Measurements from ENCODE around the gene FAXDC2. TPM values are rescaled to one million over a fixed set of nuclear protein-coding genes. Genes with fewer than 3 reads are reported as not detected.

The FAXDC2 gene
- total RNA-seq, 2 donors from 2014 or later, result 43.9 to 70.5 TPM

DNA sequence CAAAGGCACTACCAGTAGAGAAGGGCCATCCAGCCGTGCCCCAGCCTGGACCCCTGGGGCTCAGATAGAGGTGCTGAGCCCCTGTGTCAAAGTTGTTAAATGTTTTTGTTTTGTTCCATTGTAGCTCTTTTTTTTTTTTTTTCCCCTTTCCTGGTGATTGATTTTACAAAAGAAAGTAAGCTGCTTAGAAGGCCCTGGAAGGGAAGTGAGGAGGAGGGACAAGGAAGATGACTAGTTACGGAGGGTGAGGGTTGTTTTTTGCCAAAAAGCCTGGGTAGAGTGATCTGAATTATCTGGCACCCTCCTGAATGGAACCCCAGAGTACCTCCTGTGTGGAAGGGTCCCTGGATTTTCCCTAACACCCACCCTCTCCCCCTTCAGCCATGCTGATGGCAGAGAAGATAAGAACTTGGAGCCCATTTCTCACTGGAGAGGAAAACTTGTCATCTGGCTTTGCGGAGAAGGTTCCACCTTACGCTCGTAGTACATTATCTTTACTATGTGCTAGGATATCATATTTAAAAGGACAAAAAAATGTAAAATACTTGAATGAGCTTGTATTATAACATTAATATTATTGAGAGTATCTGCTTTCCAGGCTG is 33.4 kb downstream of the FAXDC2 start:
- H3K27me3 ChIP-seq (replicated peaks; ENCODE audit: insufficient read depth), result no peaks in the 10 kb centered on the region
- ATAC-seq (ENCODE audit: insufficient number of reproducible peaks, low FRiP score, low read depth) (no peak), DNase-seq (ENCODE audit: low spot score) (no peak)
- no peak overlapping the region for H3K4me3 ChIP-seq
- TF ChIP-seq, protein P1, sequence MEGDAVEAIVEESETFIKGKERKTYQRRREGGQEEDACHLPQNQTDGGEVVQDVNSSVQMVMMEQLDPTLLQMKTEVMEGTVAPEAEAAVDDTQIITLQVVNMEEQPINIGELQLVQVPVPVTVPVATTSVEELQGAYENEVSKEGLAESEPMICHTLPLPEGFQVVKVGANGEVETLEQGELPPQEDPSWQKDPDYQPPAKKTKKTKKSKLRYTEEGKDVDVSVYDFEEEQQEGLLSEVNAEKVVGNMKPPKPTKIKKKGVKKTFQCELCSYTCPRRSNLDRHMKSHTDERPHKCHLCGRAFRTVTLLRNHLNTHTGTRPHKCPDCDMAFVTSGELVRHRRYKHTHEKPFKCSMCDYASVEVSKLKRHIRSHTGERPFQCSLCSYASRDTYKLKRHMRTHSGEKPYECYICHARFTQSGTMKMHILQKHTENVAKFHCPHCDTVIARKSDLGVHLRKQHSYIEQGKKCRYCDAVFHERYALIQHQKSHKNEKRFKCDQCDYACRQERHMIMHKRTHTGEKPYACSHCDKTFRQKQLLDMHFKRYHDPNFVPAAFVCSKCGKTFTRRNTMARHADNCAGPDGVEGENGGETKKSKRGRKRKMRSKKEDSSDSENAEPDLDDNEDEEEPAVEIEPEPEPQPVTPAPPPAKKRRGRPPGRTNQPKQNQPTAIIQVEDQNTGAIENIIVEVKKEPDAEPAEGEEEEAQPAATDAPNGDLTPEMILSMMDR (IDR thresholded peaks at IDR 0.05), result no peak
- no peak overlapping the region for H3K27ac ChIP-seq
- H3K4me1 ChIP-seq (ENCODE audit: control insufficient read depth in 1 of 2, low read depth in 2 of 2), result no peaks in the 10 kb centered on the region
- H3K36me3 ChIP-seq, result peaks cover 52% of the 10 kb centered on the region
- no peaks in the 10 kb centered on the region for H3K9me3 ChIP-seq

DNA sequence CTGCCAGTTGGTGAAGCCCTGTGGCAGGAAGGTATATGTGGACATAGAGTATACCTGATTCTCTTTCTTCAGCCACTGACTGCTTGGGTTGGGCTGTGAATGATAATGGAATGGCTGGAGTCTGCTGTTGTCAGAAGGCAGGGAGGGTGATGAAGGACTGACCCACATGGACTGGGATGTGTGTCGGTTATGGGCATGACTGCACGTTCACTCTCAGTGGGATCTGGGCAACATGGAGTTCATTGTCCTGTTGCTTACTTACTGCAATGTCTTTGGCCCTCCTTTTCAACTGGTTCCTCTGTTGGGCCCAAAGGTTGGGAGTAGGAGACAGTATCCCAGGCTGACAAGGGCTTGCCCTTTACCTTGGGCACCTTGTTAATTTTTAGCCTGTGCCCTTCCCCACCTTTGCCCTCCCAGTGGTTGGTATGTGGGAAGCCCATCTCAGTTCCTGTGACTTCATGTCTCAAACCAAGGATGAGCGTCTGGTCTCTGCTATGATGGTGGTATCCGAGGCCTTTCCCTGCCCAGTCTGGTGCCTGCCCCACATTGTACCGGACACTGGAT is 34.6 kb downstream of the FAXDC2 start:
- Histone ChIP-seq H3K27me3 (replicated peaks; ENCODE audit: insufficient read depth) (no peaks in the 10 kb centered on the region), H3K4me1 (ENCODE audit: control insufficient read depth in 1 of 2, low read depth in 2 of 2) (no peaks in the 10 kb centered on the region), H3K9me3 (no peaks in the 10 kb centered on the region), H3K27ac (no peak overlapping the region), H3K4me3 (no peak overlapping the region), H3K36me3 (peaks cover 52% of the 10 kb centered on the region)
- DNase-seq (ENCODE audit: low spot score) (no peak), ATAC-seq (ENCODE audit: insufficient number of reproducible peaks, low FRiP score, low read depth) (no peak)
- TF ChIP-seq, protein P1 (IDR thresholded peaks at IDR 0.05), result no peak

DNA sequence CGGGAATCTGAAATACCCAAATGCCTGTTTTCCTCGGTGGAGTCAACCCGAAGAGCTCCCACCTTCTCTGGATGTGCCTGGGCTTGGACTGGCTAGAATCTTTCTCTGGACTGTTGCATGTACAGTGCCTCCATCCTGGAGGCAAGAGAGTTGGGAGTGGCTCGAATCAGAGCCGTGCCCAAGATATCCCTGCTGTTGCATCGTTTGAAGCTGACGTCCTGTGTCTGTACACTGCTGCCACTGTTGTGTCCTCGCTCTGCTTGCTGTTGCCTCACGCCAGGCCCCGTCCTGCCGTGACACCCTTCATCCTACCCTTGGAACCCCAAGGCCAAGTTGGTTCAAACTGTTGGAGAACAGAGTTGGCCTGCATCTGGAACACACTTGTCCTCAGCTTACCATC is 35.4 kb downstream of the FAXDC2 start:
- ATAC-seq (ENCODE audit: insufficient number of reproducible peaks, low FRiP score, low read depth) (no peak), DNase-seq (ENCODE audit: low spot score) (no peak)
- Histone ChIP-seq H3K27me3 (replicated peaks; ENCODE audit: insufficient read depth) (no peaks in the 10 kb centered on the region), H3K36me3 (peaks cover 49% of the 10 kb centered on the region), H3K9me3 (no peaks in the 10 kb centered on the region), H3K4me1 (ENCODE audit: control insufficient read depth in 1 of 2, low read depth in 2 of 2) (no peaks in the 10 kb centered on the region), H3K4me3 (no peak overlapping the region), H3K27ac (no peak overlapping the region)
- TF ChIP-seq, protein P1 (IDR thresholded peaks at IDR 0.05), result no peak

DNA sequence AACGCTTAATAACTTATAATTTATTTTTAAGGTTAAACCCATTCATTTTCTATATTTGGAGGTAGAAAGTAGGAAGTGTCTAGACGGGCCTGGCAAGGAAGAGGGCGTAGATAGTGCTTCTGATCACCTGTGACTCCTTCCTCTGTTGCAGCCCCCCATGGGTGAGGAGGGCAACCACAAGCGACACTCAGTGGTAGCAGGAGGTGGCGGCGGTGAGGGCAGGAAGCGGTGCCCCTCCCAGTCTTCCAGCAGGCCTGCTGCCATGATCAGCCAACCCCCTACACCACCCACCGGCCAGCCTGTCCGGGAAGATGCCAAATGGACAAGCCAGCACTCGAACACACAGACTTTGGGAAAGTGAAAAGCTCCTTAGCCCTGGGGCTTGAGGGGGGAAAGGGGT is 36.7 kb downstream of the FAXDC2 start:
- DNase-seq (ENCODE audit: low spot score) (no peak), ATAC-seq (ENCODE audit: insufficient number of reproducible peaks, low FRiP score, low read depth) (no peak)
- H3K4me1 ChIP-seq (ENCODE audit: control insufficient read depth in 1 of 2, low read depth in 2 of 2), result no peaks in the 10 kb centered on the region
- H3K4me3 ChIP-seq, result no peak overlapping the region
- no peaks in the 10 kb centered on the region for H3K27me3 ChIP-seq (replicated peaks; ENCODE audit: insufficient read depth)
- no peak overlapping the region for H3K27ac ChIP-seq
- peaks cover 45% of the 10 kb centered on the region for H3K36me3 ChIP-seq
- H3K9me3 ChIP-seq, result no peaks in the 10 kb centered on the region
- TF ChIP-seq, protein P1 (IDR thresholded peaks at IDR 0.05), result no peak

DNA sequence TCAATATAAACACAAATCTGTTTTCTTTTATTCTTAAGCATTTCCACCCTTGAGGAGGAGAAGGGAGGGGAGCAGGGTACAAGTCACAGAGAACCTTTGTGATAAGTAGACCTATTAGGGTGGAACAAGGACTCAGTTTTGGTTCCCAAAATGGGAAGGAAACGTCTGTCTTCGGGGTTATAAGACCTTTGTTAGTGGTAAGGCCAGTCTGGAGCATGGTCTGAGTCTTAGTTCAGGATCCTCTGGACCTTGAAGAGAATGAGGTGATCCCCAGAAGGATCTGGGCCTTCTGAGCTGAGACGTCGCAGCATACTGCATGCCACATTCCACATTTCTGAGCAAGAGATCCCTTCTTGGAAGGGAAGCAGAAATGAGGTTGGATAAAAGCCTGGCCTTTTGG is 37.2 kb downstream of the FAXDC2 start:
- Histone ChIP-seq H3K4me1 (ENCODE audit: control insufficient read depth in 1 of 2, low read depth in 2 of 2) (no peaks in the 10 kb centered on the region), H3K27me3 (replicated peaks; ENCODE audit: insufficient read depth) (no peaks in the 10 kb centered on the region), H3K36me3 (peaks cover 40% of the 10 kb centered on the region), H3K4me3 (no peak overlapping the region), H3K27ac (no peak overlapping the region), H3K9me3 (no peaks in the 10 kb centered on the region)
- TF ChIP-seq, protein P1 (IDR thresholded peaks at IDR 0.05), result no peak
- ATAC-seq (ENCODE audit: insufficient number of reproducible peaks, low FRiP score, low read depth), result no peak
- no peak for DNase-seq (ENCODE audit: low spot score)

All from thoracic aorta (tissue), 2 donors.